Body of pancreas (tissue), 4 donors: ENCODE data around the gene PTPRM.

Experiments
- POLR2A ChIP-seq, 3 donors: fragments of 450-650 bp; IDR thresholded peaks; one replicate each; pipeline ENCODE4 v1.6.1; 2016; ENCODE audit warnings: antibody characterized with exemption in 3 of 3, mild to moderate bottlenecking in 2 of 3
- TF ChIP-seq, protein P1 (sequence below), 7 experiments: fragments of 450-650 bp in 4 of 7; fragments of 200-600 bp in 3 of 7; sonication (generic) in 3 of 7; IDR thresholded peaks; one replicate each; pipeline ENCODE4 v1.5.1; 2016 to 2019; ENCODE audit warnings: antibody characterized with exemption in 7 of 7

DNA sequence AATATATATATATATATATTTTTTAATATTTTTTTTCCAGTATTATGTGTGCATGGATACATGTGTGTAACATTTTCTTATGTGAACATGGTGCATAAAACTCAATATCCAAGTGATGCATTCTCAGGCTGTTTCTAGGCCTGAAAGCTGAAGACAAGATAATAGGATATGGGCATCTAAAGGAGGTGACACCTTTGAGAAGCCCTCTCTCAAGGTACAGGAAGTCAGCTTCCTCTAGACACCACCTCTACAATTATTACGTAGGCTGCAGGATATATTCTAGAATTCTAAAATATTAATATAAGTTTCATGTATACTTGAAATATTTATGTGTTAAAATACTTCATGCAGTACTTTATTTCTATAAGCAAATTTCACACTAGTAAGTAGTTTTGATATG, 327.5 kb downstream of the PTPRM start:
- TF ChIP-seq, protein P1, sequence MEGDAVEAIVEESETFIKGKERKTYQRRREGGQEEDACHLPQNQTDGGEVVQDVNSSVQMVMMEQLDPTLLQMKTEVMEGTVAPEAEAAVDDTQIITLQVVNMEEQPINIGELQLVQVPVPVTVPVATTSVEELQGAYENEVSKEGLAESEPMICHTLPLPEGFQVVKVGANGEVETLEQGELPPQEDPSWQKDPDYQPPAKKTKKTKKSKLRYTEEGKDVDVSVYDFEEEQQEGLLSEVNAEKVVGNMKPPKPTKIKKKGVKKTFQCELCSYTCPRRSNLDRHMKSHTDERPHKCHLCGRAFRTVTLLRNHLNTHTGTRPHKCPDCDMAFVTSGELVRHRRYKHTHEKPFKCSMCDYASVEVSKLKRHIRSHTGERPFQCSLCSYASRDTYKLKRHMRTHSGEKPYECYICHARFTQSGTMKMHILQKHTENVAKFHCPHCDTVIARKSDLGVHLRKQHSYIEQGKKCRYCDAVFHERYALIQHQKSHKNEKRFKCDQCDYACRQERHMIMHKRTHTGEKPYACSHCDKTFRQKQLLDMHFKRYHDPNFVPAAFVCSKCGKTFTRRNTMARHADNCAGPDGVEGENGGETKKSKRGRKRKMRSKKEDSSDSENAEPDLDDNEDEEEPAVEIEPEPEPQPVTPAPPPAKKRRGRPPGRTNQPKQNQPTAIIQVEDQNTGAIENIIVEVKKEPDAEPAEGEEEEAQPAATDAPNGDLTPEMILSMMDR (IDR thresholded peaks at IDR 0.05): no peak
- no peak for TF ChIP-seq POLR2A (IDR thresholded peaks at IDR 0.05)
